ENCODE measurements around the gene SAMMSON. TPM values are rescaled to one million over a fixed set of nuclear protein-coding genes. Genes with fewer than 3 reads are reported as not detected.

SAMMSON gene
- total and polyA plus RNA-seq, 4 donors = not detected

DNA sequence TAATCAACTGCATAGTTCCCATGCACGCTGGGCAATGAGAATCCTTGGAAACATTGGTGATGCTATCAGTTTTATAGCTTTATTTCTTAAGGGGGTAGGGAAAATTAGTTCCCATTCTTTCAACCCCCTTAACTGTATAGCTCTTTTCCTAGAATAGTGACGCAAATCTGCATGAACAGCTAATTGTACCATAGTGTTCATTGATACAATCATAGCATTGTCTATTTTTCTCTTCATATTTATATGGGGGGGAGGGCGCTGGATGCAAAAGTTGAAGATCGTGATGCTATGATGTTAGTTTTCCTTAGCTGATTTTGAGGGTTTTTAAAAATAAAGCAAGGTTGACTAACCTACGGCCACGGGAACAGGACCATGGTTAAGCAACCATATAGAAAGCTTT is 32.4 kb upstream of the SAMMSON start:
- no peak overlapping the region for H3K27ac ChIP-seq (ENCODE audit: low read depth in 1 of 2, low read length in 2 of 2)
- no peak for DNase-seq (ENCODE audit: low spot score)
- no peaks in the 10 kb centered on the region for H3K4me1 ChIP-seq (ENCODE audit: control insufficient read depth in 4 of 4, insufficient read depth in 4 of 4, low read length in 3 of 4)
- no peak overlapping the region for H3K4me3 ChIP-seq (ENCODE audit: low read depth in 1 of 3, low read length in 3 of 3)
- H3K36me3 ChIP-seq (ENCODE audit: control insufficient read depth in 4 of 4, insufficient read depth in 3 of 4, low read depth in 1 of 4, low read length in 3 of 4) = peaks cover 0 to 6% (median 1%) of the 10 kb centered on the region in 4 donors
- 91% methylated on average over 6 of the region's 6 CpGs for WGBS
- H3K27me3 ChIP-seq (ENCODE audit: control insufficient read depth in 4 of 4, insufficient read depth in 4 of 4, low read length in 3 of 4) = no peaks in the 10 kb centered on the region
- TF ChIP-seq, protein P1, sequence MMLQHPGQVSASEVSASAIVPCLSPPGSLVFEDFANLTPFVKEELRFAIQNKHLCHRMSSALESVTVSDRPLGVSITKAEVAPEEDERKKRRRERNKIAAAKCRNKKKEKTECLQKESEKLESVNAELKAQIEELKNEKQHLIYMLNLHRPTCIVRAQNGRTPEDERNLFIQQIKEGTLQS (IDR thresholded peaks at IDR 0.05) = no peak
- no peak for TF ChIP-seq HNF4G (IDR thresholded peaks at IDR 0.05)
- no peak for TF ChIP-seq HNF4A (conservative IDR thresholded peaks at IDR 0.05)
- no peak for TF ChIP-seq NR2F2 (IDR thresholded peaks at IDR 0.05)
- no peak for TF ChIP-seq YY1 (IDR thresholded peaks at IDR 0.05)
- no peak for TF ChIP-seq RXRA (IDR thresholded peaks at IDR 0.05)
- no peak for TF ChIP-seq TAF1 (conservative IDR thresholded peaks at IDR 0.05)
- TF ChIP-seq EGR1 (IDR thresholded peaks at IDR 0.05; ENCODE audit: low read depth in 2 of 2) = no peak
- no peaks in the 10 kb centered on the region for H3K9me3 ChIP-seq (ENCODE audit: control insufficient read depth in 4 of 4, low read length in 3 of 4)
- H3K9ac ChIP-seq (ENCODE audit: low read depth in 1 of 2, low read length in 2 of 2) = no peak overlapping the region

DNA sequence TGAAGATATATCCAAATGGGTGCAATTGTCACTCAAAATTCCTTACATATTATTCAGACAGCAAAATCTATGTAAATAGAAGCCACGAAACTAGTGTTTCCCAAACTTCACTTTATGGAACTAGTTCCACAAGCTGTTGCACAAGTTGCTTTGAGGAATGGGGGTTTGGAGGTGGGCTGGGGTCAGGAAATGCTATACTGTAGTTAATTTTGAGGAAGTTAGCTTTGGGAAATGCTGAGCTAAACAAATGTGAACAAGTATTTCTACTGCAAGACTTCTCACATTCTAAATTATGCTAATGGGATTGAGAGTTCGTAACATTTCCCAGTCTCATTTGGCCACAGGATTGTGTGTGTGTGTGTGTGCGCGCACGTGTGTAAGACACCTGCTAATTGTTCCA is 28.7 kb upstream of the SAMMSON start:
- DNase-seq (ENCODE audit: low spot score) = no peak
- Histone ChIP-seq H3K27me3 (ENCODE audit: control insufficient read depth in 4 of 4, insufficient read depth in 4 of 4, low read length in 3 of 4) (no peaks in the 10 kb centered on the region), H3K4me3 (ENCODE audit: low read depth in 1 of 3, low read length in 3 of 3) (no peak overlapping the region), H3K9ac (ENCODE audit: low read depth in 1 of 2, low read length in 2 of 2) (no peak overlapping the region), H3K36me3 (ENCODE audit: control insufficient read depth in 4 of 4, insufficient read depth in 3 of 4, low read depth in 1 of 4, low read length in 3 of 4) (no peaks in the 10 kb centered on the region), H3K27ac (ENCODE audit: low read depth in 1 of 2, low read length in 2 of 2) (no peak overlapping the region), H3K4me1 (ENCODE audit: control insufficient read depth in 4 of 4, insufficient read depth in 4 of 4, low read length in 3 of 4) (no peaks in the 10 kb centered on the region), H3K9me3 (ENCODE audit: control insufficient read depth in 4 of 4, low read length in 3 of 4) (no peaks in the 10 kb centered on the region)
- no peak for TF ChIP-seq FOXA1 (IDR thresholded peaks at IDR 0.05)
- WGBS = 87% methylated on average over 5 of the region's 5 CpGs

DNA sequence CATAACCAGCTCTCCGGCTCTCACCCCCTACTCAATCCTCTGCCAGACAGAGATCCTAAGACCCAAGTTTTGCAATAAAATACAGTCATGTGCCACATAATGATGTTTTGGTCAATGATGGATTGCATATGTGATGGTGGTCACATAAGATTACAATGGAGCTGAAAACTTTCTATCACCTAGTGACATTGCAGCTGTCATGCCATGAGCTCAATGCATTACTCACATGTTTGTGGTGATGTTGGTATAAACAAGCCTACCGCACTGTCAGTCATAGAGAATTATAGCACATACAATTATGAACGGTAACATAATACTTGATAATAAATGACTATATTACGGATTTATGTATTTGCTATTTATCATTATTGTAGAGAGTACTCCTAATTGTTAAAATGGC is 26.9 kb upstream of the SAMMSON start:
- Histone ChIP-seq H3K9me3 (ENCODE audit: control insufficient read depth in 4 of 4, low read length in 3 of 4) (peaks cover 0 to 2% (median under 1%) of the 10 kb centered on the region in 4 donors), H3K4me1 (ENCODE audit: control insufficient read depth in 4 of 4, insufficient read depth in 4 of 4, low read length in 3 of 4) (no peaks in the 10 kb centered on the region), H3K27me3 (ENCODE audit: control insufficient read depth in 4 of 4, insufficient read depth in 4 of 4, low read length in 3 of 4) (no peaks in the 10 kb centered on the region), H3K4me3 (ENCODE audit: low read depth in 1 of 3, low read length in 3 of 3) (no peak overlapping the region), H3K27ac (ENCODE audit: low read depth in 1 of 2, low read length in 2 of 2) (no peak overlapping the region), H3K9ac (ENCODE audit: low read depth in 1 of 2, low read length in 2 of 2) (no peak overlapping the region), H3K36me3 (ENCODE audit: control insufficient read depth in 4 of 4, insufficient read depth in 3 of 4, low read depth in 1 of 4, low read length in 3 of 4) (no peaks in the 10 kb centered on the region)
- DNase-seq (ENCODE audit: low spot score) = no peak
- WGBS = 96% methylated on average over 4 of the region's 4 CpGs
- TF ChIP-seq NR2F2 (IDR thresholded peaks at IDR 0.05) (no peak), SP1 (IDR thresholded peaks at IDR 0.05) (no peak), GABPA (IDR thresholded peaks at IDR 0.05 in 1 of 2, conservative IDR thresholded peaks at IDR 0.05 in 1 of 2) (no peak), FOXA2 (IDR thresholded peaks at IDR 0.05) (no peak), TAF1 (conservative IDR thresholded peaks at IDR 0.05) (no peak), HNF4A (conservative IDR thresholded peaks at IDR 0.05) (no peak), YY1 (IDR thresholded peaks at IDR 0.05) (no peak), JUND (IDR thresholded peaks at IDR 0.05) (no peak), RXRA (IDR thresholded peaks at IDR 0.05) (no peak), RAD21 (IDR thresholded peaks at IDR 0.05) (no peak), HNF4G (IDR thresholded peaks at IDR 0.05) (no peak), FOXA1 (IDR thresholded peaks at IDR 0.05) (no peak)
- TF ChIP-seq, protein P2, sequence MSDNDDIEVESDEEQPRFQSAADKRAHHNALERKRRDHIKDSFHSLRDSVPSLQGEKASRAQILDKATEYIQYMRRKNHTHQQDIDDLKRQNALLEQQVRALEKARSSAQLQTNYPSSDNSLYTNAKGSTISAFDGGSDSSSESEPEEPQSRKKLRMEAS (IDR thresholded peaks at IDR 0.05) = no peak
- TF ChIP-seq, protein P1 (IDR thresholded peaks at IDR 0.05) = no peak
- TF ChIP-seq, protein P3, sequence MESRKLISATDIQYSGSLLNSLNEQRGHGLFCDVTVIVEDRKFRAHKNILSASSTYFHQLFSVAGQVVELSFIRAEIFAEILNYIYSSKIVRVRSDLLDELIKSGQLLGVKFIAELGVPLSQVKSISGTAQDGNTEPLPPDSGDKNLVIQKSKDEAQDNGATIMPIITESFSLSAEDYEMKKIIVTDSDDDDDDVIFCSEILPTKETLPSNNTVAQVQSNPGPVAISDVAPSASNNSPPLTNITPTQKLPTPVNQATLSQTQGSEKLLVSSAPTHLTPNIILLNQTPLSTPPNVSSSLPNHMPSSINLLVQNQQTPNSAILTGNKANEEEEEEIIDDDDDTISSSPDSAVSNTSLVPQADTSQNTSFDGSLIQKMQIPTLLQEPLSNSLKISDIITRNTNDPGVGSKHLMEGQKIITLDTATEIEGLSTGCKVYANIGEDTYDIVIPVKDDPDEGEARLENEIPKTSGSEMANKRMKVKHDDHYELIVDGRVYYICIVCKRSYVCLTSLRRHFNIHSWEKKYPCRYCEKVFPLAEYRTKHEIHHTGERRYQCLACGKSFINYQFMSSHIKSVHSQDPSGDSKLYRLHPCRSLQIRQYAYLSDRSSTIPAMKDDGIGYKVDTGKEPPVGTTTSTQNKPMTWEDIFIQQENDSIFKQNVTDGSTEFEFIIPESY (IDR thresholded peaks at IDR 0.05) = no peak

All from liver (tissue), 9 donors.